ENCODE data around the gene EXOC3L4. TPM values are rescaled to one million over a fixed set of nuclear protein-coding genes. Genes with fewer than 3 reads are reported as not detected.
A peak's percentile ranks its signal among the peaks of the same experiment; 100 is the strongest.

Gene EXOC3L4
- total RNA-seq, 1 experiment from 2014 or later: not detected

- TF ChIP-seq ZNF274 (IDR thresholded peaks at IDR 0.05; ENCODE audit: low read depth, low read length) (no peak), EGR1 (IDR thresholded peaks at IDR 0.05; ENCODE audit: low read depth) (no peak), FOSL1 (IDR thresholded peaks at IDR 0.05; ENCODE audit: low read depth) (no peak), SP1 (IDR thresholded peaks at IDR 0.05; ENCODE audit: low read depth) (no peak), REST (IDR thresholded peaks at IDR 0.05; ENCODE audit: low read depth) (no peak), POLR2A (IDR thresholded peaks at IDR 0.05; ENCODE audit: borderline replicate concordance, extremely low read depth, insufficient read depth, insufficient read length) (no peak)
These were observed 8.2 kb downstream of the EXOC3L4 start (continued) for GRCh38 chr14:103102689-103103260.

GRCh38 chr14:103103461-103104388 is 9.2 kb downstream of the EXOC3L4 start:
- ChIA-PET RAD21 (ENCODE audit: low non-redundant PET in 1 of 2, low total read pairs in 2 of 2, uncharacterized antibody in 2 of 2, unreplicated experiment in 2 of 2) (interaction anchor here in 1 of 2 experiments (0.7 kb wide), 1 partner anchor 83 kb away, joined by 4 read pairs; no protein-coding TSS in a partner anchor), CTCF (interaction anchor here (1.6 to 3.1 kb wide), 5 partner anchors 8 to 80 kb away, joined by 7 to 41 read pairs (median 15); partner anchors contain the start of gene EXOC3L4), POLR2A (interaction anchor here (0.7 kb wide), 1 partner anchor 146 kb away, joined by 3 read pairs; no protein-coding TSS in a partner anchor)
- Histone ChIP-seq H3K27me3 (ENCODE audit: insufficient read depth, low read length) (no peaks in the 10 kb centered on the region), H3K79me2 (ENCODE audit: insufficient read depth, low read length) (no peaks in the 10 kb centered on the region), H3K27ac (ENCODE audit: low read depth, low read length) (no peak overlapping the region; the same call in 1 of the 2 replicates), H2AFZ (ENCODE audit: low read depth, low read length, poor library complexity, severe bottlenecking) (no peak overlapping the region), H3K36me3 (ENCODE audit: control insufficient read depth in 1 of 2, insufficient read depth in 2 of 2, low read length in 2 of 2) (no peaks in the 10 kb centered on the region), H4K20me1 (ENCODE audit: insufficient read depth) (no peaks in the 10 kb centered on the region), H3K4me2 (ENCODE audit: low read length) (peak overlapping the region; percentile 60), H3K4me3 (replicated peaks in 1 of 2; ENCODE audit: low read depth in 1 of 2, low read length in 2 of 2) (peak overlapping the region; percentile 3 to 34; a peak in 2 of 4 replicates), H3K9me3 (ENCODE audit: control insufficient read depth in 1 of 2, insufficient read depth in 1 of 2, low read depth in 1 of 2, low read length in 2 of 2) (no peaks in the 10 kb centered on the region), H3K9me2 (ENCODE audit: insufficient read depth) (no peaks in the 10 kb centered on the region), H3K4me1 (ENCODE audit: control insufficient read depth in 1 of 2, insufficient read depth in 2 of 2, low read length in 2 of 2) (peaks cover 22 to 38% of the 10 kb centered on the region in 2 experiments), H3K9ac (ENCODE audit: low read length) (no peak overlapping the region)
- intact Hi-C loops (cut with micrococcal nuclease): no loop called here
- no TSS peak for BruUV-seq (replicated peaks)
- DNase-seq (ENCODE audit: low read depth, low spot score) (no peak), ATAC-seq (peak; percentile 35)
- TF ChIP-seq POLR2AphosphoS5 (IDR thresholded peaks at IDR 0.05; ENCODE audit: low read depth, low read length) (0 out of 2 replicates have a peak, but pooled peaks have one; percentile 7), MAX (IDR thresholded peaks at IDR 0.05) (no peak), EGR1 (IDR thresholded peaks at IDR 0.05; ENCODE audit: low read depth) (no peak), FOSL1 (IDR thresholded peaks at IDR 0.05; ENCODE audit: low read depth) (no peak), SIN3A (IDR thresholded peaks at IDR 0.05; ENCODE audit: low read depth) (no peak), POLR2A (IDR thresholded peaks at IDR 0.05; ENCODE audit: borderline replicate concordance, extremely low read depth, insufficient read depth, insufficient read length) (no peak), CTCF (IDR thresholded peaks at IDR 0.05 in 2 of 3, conservative IDR thresholded peaks at IDR 0.05 in 1 of 3; ENCODE audit: borderline replicate concordance in 1 of 3, insufficient read depth in 1 of 3, low read depth in 2 of 3, low read length in 2 of 3) (0 out of 6 replicates have a peak, but pooled peaks of 1 of the 3 experiments have one; percentile 12)

Measured in HCT116 (cell line).